Vagina (tissue), 2 donors: Measurements from ENCODE around the gene PBX4.

ENCODE experiments used
- CTCF ChIP-seq, 3 experiments: fragments of 450-650 bp in 2 of 3; fragments of 200-600 bp in 1 of 3; sonication (generic) in 1 of 3; IDR thresholded peaks; one replicate each; pipeline ENCODE4 v1.5.1; 2017 to 2019; ENCODE audit warnings: antibody characterized with exemption in 3 of 3, mild to moderate bottlenecking in 2 of 3, moderate library complexity in 2 of 3
- POLR2A ChIP-seq, 2 donors: fragments of 450-650 bp; IDR thresholded peaks; one replicate each; pipeline ENCODE4 v1.6.1; 2017; ENCODE audit warnings: antibody characterized with exemption in 2 of 2, mild to moderate bottlenecking in 2 of 2, moderate library complexity in 2 of 2
- POLR2AphosphoS5 ChIP-seq, 2 donors: sonication (generic); formaldehyde crosslinking; IDR thresholded peaks; one replicate each; pipeline ENCODE4 v1.9.0; 2017; ENCODE audit warnings: antibody characterized with exemption in 2 of 2, mild to moderate bottlenecking in 2 of 2, low read depth in 1 of 2; ENCODE audit not compliant: insufficient read depth in 1 of 2

- TF ChIP-seq CTCF (IDR thresholded peaks at IDR 0.05), result no peak
- no peak for TF ChIP-seq POLR2A (IDR thresholded peaks at IDR 0.05)
- TF ChIP-seq POLR2AphosphoS5 (IDR thresholded peaks at IDR 0.05; ENCODE audit: insufficient read depth in 1 of 2, low read depth in 1 of 2), result no peak
These were observed 91.2 kb downstream of the PBX4 start for GRCh38 chr19:19527371-19527656.
